ENCODE measurements around the gene DUSP6.
"Not testable (repeated sequence)": the region's sequence is repeated elsewhere in the genome, so short reads cannot be mapped to it uniquely, and the experiment has no call there.

The DUSP6 gene

DNA sequence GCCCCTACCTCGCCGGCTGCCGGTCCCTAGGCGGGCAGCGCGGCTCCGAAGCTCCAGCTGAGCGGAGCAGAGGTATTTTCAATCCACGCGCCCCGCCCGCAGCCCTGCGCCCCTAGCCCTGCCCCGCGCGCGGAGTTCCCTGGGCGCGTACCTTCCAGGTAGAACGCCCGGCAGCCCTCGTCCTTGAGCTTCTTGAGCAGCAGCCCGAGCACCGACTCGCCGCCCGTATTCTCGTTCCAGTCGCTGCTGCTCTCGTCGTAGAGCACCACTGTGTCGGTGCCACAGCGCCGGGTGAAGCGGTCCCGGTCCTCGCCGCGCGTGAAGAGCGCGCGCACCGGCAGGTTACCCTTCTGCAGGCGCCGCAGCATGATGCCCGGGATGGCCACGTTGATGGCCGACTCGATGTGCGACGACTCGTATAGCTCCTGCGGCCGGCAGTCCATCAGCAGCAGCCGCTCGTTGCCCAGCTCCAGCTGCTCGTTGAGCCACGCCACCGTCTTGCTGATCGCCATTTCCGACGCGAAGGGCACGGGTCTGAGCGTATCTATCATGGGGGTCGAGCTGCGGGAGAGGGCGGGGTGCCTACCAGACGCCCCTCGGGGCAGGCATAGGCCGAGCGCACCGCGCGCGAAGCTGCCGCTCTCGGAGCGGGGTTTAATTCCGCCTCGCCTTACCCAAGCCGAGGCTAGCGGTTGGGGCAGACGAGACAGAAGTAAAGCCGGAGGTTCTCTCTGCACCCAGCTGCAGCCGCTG is 636 bp downstream of the DUSP6 start:
- peak; percentile 39 for DNase-seq

DNA sequence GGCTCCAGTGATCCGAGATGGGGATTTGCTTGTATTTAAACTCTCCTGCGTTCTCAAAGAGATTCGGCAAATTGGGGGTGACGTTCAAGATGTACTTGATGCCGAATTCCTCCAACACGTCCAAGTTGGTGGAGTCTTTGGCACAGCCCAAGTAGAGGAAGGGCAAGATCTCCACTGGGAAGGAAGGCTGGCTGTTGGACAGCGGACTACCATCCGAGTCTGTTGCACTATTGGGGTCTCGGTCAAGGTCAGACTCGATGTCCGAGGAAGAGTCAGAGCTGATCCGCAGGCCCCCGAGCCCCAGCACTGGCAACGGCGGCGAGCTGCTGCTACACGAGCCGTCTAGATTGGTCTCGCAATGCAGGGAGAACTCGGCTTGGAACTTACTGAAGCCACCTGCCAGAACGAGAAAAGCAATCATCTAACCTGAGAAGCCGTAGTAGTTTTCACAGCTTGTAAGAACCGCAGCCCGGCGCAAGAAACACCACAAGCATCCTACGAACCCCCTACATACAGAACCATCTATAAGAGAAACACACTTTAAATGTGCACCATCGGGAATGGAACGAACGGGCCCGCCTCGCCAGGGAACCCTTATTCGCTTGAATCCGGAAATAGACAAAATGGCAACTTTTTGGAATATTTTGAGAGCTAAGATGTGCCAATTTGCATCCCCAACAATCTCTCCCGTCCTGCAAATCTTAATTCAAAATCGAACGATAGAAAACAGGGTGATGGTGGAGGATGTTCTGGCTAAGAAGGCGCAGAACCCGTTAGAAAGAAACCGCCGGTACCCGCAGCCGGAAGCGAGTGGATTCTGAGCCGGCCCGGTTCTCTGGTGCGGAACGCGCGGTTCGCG is 1.4 kb downstream of the DUSP6 start:
- DNase-seq, result peak; percentile 18

DNA sequence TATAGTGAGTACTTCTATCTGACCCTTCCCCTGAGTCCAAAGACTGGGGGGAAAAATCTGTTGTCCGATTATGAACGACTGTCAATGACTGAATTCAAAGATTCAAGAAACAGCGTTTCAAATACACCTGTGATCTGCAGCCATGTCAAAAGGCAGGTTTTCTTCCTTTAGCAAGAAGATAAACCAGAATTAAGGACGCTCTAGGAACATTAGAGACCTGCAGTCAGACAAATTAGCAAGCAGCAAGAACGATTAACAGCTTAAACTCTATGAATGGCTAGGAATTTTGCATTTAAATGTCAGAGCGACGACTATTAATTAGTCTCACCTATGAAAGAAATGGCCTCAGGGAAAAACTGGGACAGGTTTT is 2.1 kb downstream of the DUSP6 start:
- DNase-seq, result no peak

DNA sequence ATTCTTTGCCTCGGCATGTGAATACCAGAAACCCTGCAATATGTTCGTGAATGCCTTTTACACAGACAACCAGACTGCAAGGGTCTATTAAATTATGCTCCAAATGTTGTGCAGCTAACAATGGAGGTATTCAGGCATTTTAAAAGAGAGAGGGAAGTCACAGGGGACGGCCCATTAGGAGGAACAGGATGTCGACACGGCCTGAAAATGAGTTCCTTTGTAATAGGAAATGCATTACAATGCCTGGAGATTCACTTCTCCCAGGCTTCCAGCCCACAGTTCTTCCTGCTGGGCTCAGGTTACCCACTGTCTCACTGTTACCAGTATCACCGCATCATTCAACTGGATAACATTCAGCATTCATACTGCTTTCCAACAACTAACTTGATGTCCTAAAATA is 2.5 kb downstream of the DUSP6 start:
- DNase-seq, result no peak

DNA sequence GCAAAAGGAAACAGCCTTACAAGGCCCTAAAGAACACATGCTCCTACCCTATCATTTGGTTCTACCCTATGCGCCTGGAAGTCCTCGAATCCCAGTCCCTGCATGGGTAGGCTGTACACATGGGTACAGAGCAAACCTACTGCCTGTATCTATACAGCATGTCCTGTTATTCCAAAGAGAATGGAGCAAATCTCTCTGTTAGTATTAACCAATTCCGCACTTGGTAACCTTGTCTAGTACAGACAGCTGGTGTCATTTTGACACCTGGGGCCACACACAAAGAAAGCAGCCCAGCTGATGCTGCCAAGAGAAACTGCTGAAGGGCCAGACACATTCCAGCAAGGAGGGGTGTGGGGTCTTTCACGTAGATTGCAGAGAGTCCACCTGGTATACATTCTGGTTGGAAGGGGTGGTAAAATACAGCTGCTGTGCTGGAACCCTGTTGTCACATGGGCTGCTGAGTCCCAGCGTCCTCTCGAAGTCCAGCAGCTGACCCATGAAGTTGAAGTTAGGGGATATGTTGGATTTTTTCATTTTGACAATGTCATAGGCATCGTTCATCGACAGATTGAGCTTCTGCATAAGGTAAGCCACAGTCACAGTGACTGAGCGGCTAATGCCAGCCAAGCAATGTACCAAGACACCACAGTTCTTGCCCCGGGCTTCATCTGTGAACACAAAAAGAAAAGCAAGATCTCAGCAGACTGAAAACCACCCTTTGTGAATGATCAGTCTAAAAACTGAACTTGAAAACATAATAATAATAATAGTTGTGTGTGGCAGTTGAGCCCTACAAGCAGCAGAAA is 3.2 kb downstream of the DUSP6 start:
- no peak for DNase-seq

DNA sequence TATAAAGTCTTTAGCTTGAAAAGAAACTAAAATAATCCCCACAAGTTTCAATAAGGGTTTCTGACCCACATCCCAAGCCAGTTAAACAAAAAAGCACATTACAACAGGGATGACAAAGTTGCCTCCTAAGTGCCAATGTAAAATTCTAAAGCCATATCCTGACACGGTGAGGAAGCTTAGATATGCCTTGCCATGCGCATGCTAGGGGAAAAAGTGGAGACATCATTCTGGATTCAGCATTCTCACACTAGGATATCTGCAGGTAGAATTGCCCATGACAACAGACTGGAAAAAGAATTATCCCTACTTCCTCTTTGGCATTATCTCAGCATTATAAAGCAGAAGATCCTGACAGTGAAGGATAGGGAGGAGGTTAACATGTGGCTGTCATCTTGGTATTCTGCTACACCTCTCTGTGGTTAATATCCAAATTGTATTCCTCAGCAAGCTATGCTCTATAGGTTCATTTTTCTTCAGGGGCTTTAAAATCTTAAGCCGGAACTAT is 4.9 kb downstream of the DUSP6 start:
- DNase-seq, result no peak

DNA sequence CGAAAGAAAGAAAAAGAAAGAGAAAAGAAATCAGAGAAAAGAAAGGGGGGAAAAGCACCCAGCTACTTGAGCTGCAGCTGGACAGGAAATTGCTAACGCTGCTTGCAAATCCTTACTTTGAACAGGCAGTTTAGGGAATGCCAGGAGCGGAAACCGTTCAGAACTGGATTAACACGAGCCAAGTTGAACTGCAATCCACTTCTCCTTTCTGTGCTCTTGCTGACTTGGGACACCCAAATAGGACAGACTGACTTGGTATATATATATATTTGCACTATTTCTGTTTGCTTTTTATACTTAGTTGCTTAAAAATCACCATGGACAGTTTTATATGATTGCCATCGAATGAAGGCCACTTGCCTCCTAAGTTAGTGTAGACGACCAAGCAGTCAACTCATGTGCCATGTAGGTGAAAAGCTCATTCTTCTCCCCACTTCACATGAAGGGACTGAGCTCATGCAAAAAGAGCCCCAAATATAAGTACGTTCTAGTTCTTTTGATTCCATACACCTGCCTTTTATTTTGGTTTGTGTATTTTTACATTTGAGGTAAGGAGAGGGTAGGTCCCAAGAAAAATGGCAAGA is 5.5 kb downstream of the DUSP6 start:
- no peak for DNase-seq

DNA sequence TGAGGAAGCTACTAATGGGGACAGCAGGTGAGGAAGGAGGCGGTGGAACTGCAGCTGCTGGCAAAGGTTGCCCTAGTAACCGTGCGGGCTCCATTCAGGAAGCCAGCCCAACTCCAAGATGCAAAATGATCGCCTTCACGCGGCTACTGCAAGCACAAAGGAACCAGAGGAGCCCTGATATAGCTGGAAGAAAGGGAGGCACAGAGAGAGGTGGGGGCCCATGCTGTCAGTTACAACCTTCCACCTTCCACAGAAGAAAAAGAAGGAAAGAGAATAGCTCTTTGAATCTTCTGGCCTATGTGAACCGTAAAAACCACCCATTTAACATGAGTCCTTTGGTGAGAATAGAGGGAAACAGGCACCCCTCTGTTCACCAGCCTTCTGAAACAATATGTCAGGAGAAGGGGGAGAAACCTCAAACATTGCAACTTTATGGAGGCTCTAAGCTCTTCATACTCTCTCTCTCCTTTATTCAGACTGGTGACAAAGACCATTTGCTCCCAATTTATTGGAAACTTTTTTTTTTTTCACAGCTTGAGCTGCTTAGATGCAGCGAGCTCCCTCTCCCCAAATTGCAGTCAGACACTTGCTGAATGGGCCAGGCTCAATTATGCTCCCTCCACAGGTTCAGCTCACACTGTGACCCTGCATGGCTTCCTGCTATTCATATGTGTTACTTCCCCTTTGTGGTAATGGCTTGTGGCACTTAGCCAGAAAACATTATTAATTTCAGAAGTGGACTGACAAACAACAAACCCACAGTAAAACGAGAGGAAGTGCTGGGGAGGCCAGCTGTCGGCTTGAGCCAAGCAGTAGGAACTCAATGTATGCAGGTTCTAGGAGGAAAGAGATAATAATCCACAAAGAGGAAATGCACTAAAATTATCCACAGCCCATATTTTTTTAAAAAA is 6.2 kb downstream of the DUSP6 start:
- DNase-seq, result peak; percentile 73

DNA sequence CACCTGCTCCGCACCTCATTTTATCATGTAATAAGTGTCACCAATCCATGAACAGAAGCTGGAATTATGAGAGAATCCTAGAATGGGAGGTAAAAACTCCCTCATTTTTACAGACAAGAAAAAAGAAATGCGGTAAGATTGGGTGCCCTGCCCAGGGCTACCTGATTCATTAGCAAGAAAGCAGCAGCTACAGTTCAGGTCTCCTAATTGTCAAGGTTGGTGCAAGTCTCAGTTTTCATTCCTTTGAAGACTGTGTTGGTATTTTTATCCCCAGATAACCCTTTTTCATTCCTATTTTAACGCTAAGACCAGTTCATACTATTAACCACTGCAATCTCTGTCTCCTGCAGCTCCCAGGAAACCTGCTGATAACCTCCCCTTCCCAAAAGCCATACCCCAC is 6.9 kb downstream of the DUSP6 start:
- no peak for DNase-seq

DNA sequence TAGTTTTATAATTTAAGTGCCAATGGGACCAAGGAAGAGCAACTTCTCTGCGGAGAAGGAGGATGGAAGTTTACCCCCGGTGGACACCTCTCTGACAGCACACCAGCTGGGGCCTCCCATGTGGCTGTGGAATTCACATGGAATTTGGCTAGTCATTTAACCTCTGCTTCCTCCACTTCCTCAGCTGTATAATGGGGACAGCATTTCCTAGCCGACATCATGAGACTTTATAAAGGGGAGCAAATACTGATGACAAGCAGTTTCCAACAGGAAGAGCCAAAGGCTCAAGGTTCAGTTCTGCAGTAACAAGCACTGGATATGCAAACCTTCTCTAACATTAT is 7.5 kb downstream of the DUSP6 start:
- DNase-seq, result no peak

DNA sequence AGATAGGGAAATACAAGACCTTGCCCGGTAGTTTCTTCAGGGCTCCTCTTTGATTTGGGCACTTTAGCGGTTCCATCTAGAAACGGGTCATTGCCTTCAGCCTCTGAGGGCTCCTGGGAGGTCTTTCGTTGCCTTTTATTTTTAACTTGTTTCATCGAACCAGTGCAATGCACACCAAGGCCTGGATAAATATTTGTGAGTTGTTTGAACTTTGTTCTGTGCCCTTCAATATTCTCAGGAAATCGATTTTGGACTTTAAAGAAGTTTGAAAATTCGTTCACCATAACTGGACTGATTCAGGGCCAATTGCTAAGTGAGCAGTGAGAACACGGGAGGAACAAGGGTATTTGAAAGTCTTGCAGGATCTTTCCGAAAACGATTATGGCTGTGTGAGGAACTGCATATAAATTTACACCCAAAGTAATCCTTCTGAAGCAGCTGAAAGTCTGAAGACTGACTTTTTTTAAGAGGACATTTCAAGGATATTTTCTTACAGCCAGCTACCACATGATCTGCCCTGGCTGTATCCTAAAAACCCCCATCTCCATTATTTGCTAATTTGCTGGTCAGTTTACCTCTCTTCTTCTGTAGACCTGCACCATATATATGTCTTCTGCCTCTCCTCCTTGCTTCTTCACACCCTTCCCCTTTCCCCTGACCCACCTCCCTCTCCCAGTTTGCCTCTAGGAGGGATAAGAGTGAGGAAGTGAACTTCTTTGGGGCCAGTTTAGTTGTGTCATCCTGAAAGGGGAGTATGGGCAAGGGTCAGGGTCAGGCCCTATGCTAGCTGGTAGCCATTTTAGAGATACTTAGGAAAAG is 8.0 kb downstream of the DUSP6 start:
- no peak for DNase-seq

DNA sequence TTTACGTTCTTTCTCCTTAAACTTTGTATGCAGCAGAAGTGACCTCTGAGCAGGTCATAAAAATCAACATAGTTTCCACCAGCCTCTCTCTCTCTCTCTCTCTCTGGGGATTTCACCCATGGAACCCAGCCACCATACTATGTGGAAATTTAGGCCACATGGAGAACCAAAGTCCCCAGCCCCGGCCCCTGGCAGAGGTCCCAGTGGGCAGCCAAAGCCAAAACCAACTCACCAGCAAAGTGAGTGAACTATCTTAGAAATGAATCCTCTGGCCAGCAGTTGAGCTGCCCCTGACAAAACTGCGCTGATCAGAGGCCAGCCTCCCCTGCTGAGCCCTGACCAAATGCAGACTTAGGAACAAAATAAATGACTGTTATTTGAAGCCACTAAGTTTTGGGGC is 9.2 kb downstream of the DUSP6 start:
- DNase-seq, result no peak

DNA sequence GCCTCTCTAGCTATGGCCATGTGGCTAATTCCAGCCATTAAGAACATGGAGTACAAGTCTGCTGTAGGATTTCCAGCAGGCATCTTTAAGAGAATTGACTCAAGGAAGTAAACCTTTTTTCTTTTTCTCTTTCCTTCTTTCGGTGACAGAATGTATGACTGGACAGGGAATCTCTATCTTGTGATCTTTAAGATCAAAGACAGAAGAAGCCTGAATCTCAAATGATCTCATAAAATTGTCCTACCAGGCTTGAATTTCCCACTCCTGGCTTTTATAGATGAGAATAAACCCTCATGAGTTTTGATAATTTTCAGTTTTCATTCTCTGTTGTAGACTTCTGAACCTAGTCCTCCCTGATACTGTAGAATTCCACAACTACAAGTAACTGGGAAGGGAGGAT is 11.4 kb downstream of the DUSP6 start:
- DNase-seq, result no peak

DNA sequence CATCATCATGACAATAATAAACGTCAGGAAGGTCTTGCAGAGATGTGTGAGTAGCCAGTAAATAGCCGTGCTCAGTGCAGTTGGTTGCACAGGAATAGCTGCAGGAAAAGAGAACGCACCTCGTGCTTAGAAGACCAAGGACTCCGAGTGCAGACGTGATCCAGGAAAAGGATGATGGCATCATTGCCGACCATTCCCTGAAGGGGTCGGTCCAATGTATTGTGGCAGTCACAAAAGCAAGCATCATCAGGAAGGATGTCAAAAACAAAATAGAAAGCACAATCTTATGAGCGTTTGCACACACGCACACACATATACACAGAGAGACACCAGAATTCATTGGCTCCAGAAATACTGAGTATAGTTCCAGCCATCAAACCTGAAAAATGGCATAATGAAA is 12.8 kb downstream of the DUSP6 start:
- no peak for DNase-seq

DNA sequence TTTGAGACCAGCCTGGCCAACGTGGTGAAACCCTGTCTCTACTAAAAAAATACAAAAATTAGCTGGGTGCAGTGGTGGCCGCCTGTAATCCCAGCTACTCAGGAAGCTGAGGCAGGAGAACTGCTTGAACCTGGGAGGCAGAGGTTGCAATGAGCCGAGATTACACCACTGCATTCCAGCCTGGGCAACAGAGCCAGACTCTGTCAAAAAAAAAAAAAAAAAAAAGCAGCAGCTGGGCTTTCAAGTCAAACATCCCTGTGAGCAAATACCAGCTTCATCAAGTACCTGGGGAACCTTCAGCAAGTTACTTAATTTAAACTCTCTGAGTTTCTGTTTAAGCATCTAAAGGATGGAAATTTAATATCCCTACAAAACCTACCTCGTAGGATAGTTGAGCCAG is 15.2 kb downstream of the DUSP6 start:
- DNase-seq, result not testable (repeated sequence)

DNA sequence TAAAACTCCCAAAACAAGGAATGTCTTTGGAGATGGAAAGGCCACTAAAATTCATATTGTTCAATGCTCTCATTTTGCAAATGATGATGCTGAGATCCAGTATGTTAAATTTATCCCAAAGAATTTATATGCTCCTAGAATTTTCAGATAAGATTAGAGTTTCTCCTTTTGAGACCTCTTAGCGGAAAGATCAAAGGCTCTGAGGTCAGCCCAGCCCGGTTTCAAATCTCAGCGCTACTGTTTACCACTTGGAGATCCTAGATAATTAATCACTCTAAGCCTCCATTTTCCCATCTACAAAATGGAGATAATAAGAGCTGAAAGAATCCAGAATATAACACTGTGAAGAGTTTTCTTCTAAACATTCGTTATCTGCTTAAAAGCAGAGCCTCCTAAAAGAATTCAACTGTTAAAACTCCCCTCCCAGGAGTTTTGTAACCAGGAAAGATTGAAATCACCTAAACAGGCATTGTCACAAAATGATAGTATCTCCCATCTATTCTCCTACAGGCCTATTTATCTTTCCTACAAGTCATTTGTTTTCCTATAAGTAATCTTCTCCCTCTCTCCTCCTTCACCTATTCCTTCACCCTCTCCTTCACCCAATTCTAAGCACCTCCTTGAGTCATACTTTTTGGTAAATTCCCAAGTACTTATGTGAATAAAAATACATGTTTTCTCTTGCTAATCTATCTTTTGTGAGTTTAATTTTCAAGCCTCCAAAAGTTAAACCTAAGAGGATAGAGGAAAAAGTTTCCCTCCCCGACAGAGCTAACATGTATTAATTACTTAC is 16.7 kb downstream of the DUSP6 start:
- no peak for DNase-seq

DNA sequence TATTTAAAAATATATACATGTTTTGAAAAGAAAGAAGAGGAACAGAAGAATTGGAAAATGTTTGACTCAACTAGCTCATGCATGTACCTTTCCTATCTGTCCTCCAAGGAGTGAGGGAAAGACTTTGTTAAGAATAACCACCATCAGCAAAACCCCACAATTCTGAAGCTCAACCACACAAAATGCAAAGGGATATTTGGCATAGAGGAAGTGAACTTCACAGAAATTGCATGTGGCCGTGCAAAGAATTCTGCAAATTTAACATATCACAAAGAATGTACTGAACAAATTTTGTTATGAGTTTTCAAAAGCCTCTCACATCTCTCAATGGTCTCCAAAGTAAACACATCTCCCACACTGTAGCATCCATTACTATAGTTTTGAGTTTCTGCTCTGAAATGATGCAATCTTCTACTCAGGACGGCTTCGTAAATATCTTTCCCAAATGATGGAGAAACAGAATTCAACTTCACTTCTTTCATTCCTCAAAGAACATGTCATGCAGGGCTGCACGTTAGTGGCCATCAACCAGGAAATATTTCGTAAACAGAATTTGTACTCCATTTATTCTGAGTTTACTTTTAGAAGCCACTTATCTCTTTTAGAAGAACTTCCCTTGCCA is 17.6 kb downstream of the DUSP6 start:
- DNase-seq, result no peak

DNA sequence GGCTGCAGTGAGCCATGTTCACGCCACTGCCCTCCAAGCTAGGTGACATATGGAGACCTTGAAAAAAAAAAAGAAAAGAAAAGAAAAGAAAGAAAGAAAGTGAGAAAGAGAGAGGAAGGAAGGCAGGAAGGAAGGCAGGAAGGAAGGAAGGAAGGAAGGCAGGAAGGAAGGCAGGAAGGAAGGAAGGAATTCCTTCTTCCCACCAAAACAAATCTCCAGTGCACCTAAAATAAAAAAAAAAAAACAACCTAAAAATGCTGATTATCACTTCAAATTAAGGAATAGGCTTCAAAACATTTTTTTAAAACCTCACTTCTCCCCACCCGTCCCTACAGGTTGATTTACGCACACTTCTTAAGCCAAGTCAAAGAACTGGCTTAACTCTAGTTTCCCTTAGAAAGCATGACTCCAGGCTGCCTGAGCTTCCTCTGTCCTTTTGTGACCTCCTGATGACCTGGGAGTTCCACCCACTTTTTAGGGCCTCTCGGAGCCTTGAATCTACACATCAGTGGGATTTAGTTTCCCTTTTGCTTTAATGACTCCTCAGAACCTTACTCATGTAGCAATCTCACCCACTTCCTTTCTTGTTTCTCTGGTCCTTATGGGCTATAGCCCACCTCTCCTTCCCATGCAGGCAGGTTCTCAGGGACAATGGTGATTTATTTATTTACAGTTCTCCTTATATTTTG is 18.6 kb downstream of the DUSP6 start:
- peak; percentile 21 for DNase-seq
